Activated CD4-positive, alpha-beta T cell treated with anti-CD3 and anti-CD28 coated beads for 4 hours (primary cell): ENCODE results near the gene PLA2G2A.
"Not testable (repeated sequence)": the region's sequence is repeated elsewhere in the genome, so short reads cannot be mapped to it uniquely, and the experiment has no call there.

Experiments
- DNase-seq, 2 donors: peaks; one replicate each; pipeline ENCODE4 v3.0.0-alpha.2; 2020

The PLA2G2A gene

GRCh38 chr1:19979494-19979977 is at the start of gene PLA2G2A:
Gene PLA2G2A (minus strand): TSS chr1:19979618. CDS start chr1:19978773, 845 bp downstream.
- no peak for DNase-seq

GRCh38 chr1:20028726-20029125 is 49.3 kb upstream of the PLA2G2A start:
- no peak for DNase-seq

- DNase-seq: no peak
Measured at GRCh38 chr1:20028125-20028524, 48.7 kb upstream of the PLA2G2A start.

GRCh38 chr1:20017741-20018140 is 38.3 kb upstream of the PLA2G2A start:
- DNase-seq: no peak

GRCh38 chr1:20014153-20014552 is 34.7 kb upstream of the PLA2G2A start:
- DNase-seq: no peak

GRCh38 chr1:20010016-20010415 is 30.6 kb upstream of the PLA2G2A start:
- no peak for DNase-seq

- no peak for DNase-seq
Measured at GRCh38 chr1:20009212-20009611, 29.8 kb upstream of the PLA2G2A start.

- no peak for DNase-seq
Measured at GRCh38 chr1:20008391-20008841, 29.0 kb upstream of the PLA2G2A start.

- DNase-seq: not testable (repeated sequence)
Measured at GRCh38 chr1:19998823-19999222, 19.4 kb upstream of the PLA2G2A start.

GRCh38 chr1:19990689-19991088 is 11.3 kb upstream of the PLA2G2A start:
- no peak for DNase-seq

- DNase-seq: not testable (repeated sequence)
Measured at GRCh38 chr1:19990182-19990582, 10.8 kb upstream of the PLA2G2A start.

- DNase-seq: no peak
Measured at GRCh38 chr1:19988267-19989006, 9.0 kb upstream of the PLA2G2A start.

- no peak for DNase-seq
Measured at GRCh38 chr1:19987719-19988118, 8.3 kb upstream of the PLA2G2A start.

- DNase-seq: not testable (repeated sequence)
Measured at GRCh38 chr1:19984409-19985016, 5.1 kb upstream of the PLA2G2A start.

- no peak for DNase-seq
Measured at GRCh38 chr1:19981507-19982312, 2.3 kb upstream of the PLA2G2A start.

- DNase-seq: no peak
Measured at GRCh38 chr1:19981170-19981506, 1.7 kb upstream of the PLA2G2A start.

- no peak for DNase-seq
Measured at GRCh38 chr1:19980314-19980713, 896 bp upstream of the PLA2G2A start.

GRCh38 chr1:19978143-19978542 is 1.3 kb downstream of the PLA2G2A start:
- no peak for DNase-seq

GRCh38 chr1:19976317-19977003 is 3.0 kb downstream of the PLA2G2A start:
- DNase-seq: no peak

GRCh38 chr1:19975423-19976193 is 3.8 kb downstream of the PLA2G2A start:
- no peak for DNase-seq

- DNase-seq: no peak
Measured at GRCh38 chr1:19974822-19975416, 4.5 kb downstream of the PLA2G2A start.

- DNase-seq: no peak
Measured at GRCh38 chr1:19973616-19974015, 5.8 kb downstream of the PLA2G2A start.
